ENCODE measurements around the gene SFXN5.

SFXN5 gene

GRCh38 chr2:73053316-73054114 lies 18.0 kb downstream of the SFXN5 start:
- DNase-seq, result no peak

DNA sequence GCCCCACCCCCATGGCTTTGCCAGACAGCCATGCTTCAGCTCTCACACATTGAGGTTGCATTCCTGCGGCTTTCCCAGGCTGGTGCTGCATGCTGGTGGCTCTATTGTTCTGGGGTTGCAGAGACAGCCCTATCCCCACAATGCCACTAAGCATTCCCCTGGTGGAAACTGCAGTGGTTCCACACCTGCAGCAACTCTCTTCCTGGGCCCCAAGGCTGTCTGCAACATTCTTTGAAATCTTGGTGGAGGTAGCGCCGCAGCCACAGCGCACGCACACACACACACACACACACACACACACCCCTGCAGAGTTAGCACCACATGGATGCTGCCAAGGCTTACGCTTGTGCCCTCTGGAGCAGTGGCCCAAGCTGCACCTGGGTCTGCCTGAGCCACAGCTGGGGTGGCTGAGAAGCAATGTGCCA lies 21.4 kb downstream of the SFXN5 start:
- DNase-seq, result no peak

- no peak for DNase-seq
Measured at GRCh38 chr2:73043929-73044832, 27.3 kb downstream of the SFXN5 start.

DNA sequence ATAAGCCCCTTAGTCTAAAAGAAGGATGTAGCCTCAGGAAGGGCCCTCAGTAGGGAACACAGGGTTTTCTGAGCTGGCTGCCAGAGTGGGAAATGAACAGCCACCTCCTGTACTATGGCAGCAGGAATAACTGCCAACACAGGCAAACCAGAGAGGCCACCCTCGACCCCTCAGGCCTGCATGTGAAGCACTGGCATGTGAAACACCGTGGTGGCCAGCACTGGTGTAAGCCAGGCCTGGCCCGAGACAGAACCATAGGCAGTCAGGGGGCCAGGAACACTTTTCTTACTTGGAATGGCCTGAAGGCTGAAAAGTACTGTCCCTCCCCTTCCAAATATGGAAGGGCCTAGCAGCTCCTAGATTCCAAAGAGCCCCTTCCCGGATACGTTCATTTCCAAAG lies 28.2 kb downstream of the SFXN5 start:
- DNase-seq, result no peak

DNA sequence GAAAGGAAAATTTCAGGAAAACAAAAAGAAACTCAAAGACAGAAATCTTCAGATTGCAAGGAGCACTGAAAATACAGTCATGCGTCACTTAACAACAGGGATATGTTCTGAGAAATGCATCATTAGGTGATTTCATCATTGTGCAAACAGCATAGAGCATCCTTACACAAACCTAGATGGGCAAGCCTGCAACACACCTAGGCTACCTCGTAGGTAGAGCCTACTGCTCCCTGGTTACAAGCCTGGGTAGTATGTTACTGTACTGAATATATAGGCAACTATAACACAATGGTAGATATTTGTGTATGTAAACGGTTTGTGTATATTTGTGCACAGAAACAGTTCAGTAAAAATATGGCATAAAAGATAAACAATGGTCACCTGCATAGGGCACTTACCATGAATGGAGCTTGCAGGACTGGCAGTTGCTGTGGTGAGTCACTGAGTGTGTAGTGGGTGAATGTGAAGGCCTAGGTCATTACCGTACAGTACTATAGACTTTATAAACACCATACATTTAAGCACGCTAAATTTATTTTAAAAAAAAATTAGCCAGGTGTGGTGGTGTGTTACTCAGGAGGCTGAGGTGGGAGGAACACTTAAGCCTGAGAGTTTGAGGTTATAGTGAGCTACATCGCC lies 33.4 kb downstream of the SFXN5 start:
- DNase-seq, result no peak

DNA sequence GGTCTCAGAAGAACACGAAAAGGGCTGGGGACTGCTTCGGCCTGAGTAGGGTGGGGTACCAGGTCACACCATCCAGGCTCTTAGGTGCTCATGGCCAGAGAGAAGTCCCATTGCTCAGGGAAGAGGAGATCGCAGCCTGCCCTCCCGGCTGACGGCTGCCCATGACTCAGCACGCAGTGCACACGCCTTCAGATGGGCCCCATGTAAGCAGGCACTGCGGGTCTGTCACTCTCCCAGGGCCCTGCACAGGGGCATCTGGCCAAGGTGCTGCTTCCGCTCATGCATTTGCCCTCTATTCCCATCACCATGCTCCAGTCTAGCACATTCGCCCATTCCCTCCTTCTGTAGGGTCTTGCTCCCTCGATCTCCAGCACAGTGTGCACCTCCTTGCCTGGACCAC lies 34.7 kb downstream of the SFXN5 start:
- DNase-seq, result no peak

- DNase-seq, result no peak
Measured at GRCh38 chr2:73035899-73036711, 35.4 kb downstream of the SFXN5 start.

GRCh38 chr2:73034661-73035375 lies 36.7 kb downstream of the SFXN5 start:
- DNase-seq, result peak; percentile 4 to 33

DNA sequence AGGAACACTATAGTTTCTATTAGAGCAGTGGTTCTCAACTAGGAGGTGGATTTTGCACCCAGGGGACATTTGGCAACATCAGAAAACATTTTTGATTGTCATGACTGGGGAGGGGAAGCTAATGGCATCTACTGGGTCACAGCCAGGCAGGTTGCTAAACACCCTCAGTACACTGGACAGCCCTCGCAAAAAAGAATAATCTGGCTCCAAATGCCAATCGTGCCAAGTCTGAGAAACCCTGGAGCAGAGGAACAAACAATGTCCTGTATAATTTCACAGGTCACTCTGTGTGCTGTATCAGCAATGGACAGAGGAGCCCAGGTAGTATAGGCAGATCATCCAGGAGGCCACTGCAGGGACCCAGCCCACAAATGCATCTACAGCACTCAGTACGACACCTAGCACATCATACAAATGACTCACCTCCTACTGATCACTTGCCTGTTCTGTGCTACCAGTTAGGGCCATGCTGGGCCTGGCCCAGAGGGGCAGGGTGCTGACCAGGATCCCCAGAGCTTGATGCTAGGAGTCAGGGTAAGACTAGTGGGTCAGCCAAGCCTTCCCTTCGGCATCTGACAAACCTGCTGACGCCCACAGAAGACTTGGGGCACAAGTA lies 37.6 kb downstream of the SFXN5 start:
- no peak for DNase-seq

GRCh38 chr2:73033142-73033765 lies 38.3 kb downstream of the SFXN5 start:
- DNase-seq, result no peak

DNA sequence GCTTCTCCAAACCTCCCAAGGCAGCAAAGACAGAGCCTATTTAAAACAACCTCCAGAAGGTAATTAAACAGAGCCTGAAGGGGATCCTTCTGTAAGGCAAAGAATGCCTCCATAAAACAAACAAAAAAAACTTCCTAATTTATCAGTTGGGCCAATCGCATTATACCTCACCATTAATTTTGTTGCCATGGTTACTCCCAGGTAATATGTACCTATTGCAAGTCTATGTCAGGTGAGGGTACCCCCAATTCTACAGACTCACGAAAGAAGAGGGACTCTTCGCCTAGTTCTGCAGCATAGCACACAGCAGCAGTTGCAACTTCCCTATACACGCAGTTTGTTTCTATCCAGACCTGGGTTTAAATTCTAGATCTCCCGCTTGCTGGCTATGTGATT lies 38.8 kb downstream of the SFXN5 start:
- DNase-seq, result no peak

GRCh38 chr2:73031725-73032701 lies 39.5 kb downstream of the SFXN5 start:
- no peak for DNase-seq

GRCh38 chr2:73031095-73031678 lies 40.3 kb downstream of the SFXN5 start:
- DNase-seq, result no peak

- DNase-seq, result no peak
Measured at GRCh38 chr2:73028841-73029240, 42.7 kb downstream of the SFXN5 start.

DNA sequence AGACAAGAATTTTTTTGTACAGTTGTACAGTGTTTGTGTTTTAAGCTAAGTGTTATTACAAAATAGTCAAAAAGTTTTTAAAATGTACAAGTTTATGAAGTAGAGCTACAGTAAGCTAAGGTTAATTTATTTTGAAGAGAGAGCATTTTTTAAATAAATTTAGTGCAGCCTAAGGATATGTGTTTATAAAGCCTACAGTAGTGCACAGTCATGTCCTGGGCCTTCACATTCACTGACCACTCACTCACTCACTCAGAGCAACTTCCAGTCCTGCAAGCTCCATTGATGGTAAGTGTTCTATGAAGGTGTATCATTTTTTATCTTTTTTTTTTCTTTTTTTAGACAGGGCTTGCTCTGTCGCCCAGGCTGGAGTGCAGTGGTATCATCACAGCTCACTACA lies 44.2 kb downstream of the SFXN5 start:
- DNase-seq, result no peak

GRCh38 chr2:73023497-73023896 lies 48.0 kb downstream of the SFXN5 start:
- DNase-seq, result no peak

DNA sequence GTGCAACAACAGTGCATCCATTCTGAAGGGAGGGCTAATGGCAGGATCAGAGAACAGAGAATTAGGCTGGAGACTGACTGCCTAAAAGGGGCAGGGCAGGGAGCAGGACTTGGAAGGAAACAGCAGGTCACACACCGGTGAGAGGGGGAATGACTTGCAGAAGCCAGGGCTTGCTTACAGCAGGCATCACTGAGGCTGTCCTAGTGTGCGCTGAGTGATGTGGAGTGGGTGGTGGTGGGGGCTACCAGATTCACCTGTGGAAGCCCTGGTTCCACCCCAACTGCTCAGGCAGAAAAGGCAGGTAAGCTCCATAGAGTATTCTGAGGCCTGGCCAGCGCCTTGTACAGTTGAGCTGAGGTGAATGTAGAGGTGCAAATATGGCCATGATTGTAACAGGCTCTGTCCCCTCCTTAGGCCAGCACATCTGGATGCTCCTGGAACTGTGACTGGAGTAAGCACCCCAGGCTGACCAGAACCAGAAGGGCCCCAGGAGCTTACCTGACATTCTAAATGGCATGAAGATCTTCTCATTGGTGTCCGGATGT lies 49.4 kb downstream of the SFXN5 start:
- no peak for DNase-seq

GRCh38 chr2:73021371-73022010 lies 50.0 kb downstream of the SFXN5 start:
- no peak for DNase-seq
